OCI-LY1 (cell line): ENCODE results near the gene SPINK9.

Experiments used
- H2AFZ ChIP-seq: fragments of 200-600 bp; sonication (generic), shearing (Covaris generic); 2 replicates; pipeline ENCODE4 v1.6.0; 2014; ENCODE audit warnings: antibody characterized with exemption, mild to moderate bottlenecking, low read length
- H3F3A ChIP-seq: fragments of 200-600 bp; sonication (generic), shearing (Covaris generic); 2 replicates; pipeline ENCODE4 v1.6.0; 2014; ENCODE audit warnings: mild to moderate bottlenecking, antibody characterized with exemption, low read length, moderate library complexity; ENCODE audit not compliant: insufficient read depth
- H3K27ac ChIP-seq: fragments of 200-600 bp; sonication (generic); 2 replicates; pipeline ENCODE4 v1.5.1; 2014; ENCODE audit warnings: low read length, mixed run types, mild to moderate bottlenecking, low read depth; ENCODE audit not compliant: poor library complexity, severe bottlenecking
- H3K27me3 ChIP-seq: fragments of 200-600 bp; sonication (generic); 2 replicates; pipeline ENCODE4 v1.6.0; 2014; ENCODE audit warnings: antibody characterized with exemption, mild to moderate bottlenecking, low read length, moderate library complexity; ENCODE audit not compliant: insufficient read depth
- H3K36me3 ChIP-seq: fragments of 200-600 bp; sonication (generic); 2 replicates; pipeline ENCODE4 v1.6.1; 2014; ENCODE audit warnings: mild to moderate bottlenecking, antibody characterized with exemption, low read length, moderate library complexity, mixed read lengths; ENCODE audit not compliant: insufficient read depth
- H3K4me1 ChIP-seq: fragments of 200-600 bp; sonication (generic); 2 replicates; pipeline ENCODE4 v1.5.1; 2014; ENCODE audit warnings: mild to moderate bottlenecking, low read length, moderate library complexity; ENCODE audit not compliant: insufficient read depth, severe bottlenecking
- H3K4me2 ChIP-seq: fragments of 200-600 bp; sonication (generic), shearing (Covaris generic); 2 replicates; pipeline ENCODE4 v1.6.1; 2014; ENCODE audit warnings: low read length
- H3K4me3 ChIP-seq: fragments of 200-600 bp; sonication (generic); 2 replicates; pipeline ENCODE4 v1.5.1; 2014; ENCODE audit warnings: low read length, low read depth, mild to moderate bottlenecking, mixed read lengths; ENCODE audit not compliant: poor library complexity, severe bottlenecking
- H3K79me2 ChIP-seq: fragments of 200-600 bp; shearing (Covaris generic); 2 replicates; pipeline ENCODE4 v1.6.1; 2016; ENCODE audit warnings: mixed run types, low read length, mixed read lengths; ENCODE audit not compliant: insufficient read depth
- H3K9ac ChIP-seq: fragments of 200-600 bp; sonication (generic), shearing (Covaris generic); 2 replicates; pipeline ENCODE4 v1.6.1; 2014; ENCODE audit warnings: mild to moderate bottlenecking, low read length, mixed read lengths
- H3K9me2 ChIP-seq: fragments of 200-600 bp; sonication (generic), shearing (Covaris generic); 2 replicates; pipeline ENCODE4 v1.6.1; 2014; ENCODE audit warnings: low read depth, mild to moderate bottlenecking, low read length, mixed read lengths
- H3K9me3 ChIP-seq: fragments of 200-600 bp; shearing (Covaris generic); 2 replicates; pipeline ENCODE4 v1.6.1; 2014; ENCODE audit warnings: low read length, mixed read lengths
- H4K20me1 ChIP-seq: fragments of 200-600 bp; sonication (generic), shearing (Covaris generic); 2 replicates; pipeline ENCODE4 v1.6.0; 2016; ENCODE audit warnings: mild to moderate bottlenecking, low read length; ENCODE audit not compliant: insufficient read depth
- CTCF ChIP-seq: fragments of 200-600 bp; sonication (generic), shearing (Covaris generic); IDR thresholded peaks from 2 replicates; pipeline ENCODE4 v1.5.1; 2017; ENCODE audit warnings: mild to moderate bottlenecking, antibody characterized with exemption, low read length, moderate library complexity, mixed read lengths
- EZH2 ChIP-seq: fragments of 200-600 bp; sonication (generic), shearing (Covaris generic); IDR thresholded peaks from 2 replicates; pipeline ENCODE4 v1.8.0; 2017; ENCODE audit warnings: borderline replicate concordance, mixed run types, mild to moderate bottlenecking, antibody characterized with exemption, low read length, moderate library complexity, mixed read lengths

SPINK9 gene

GRCh38 chr5:148384380-148384737, 49.0 kb downstream of the SPINK9 start:
- no peaks in the 10 kb centered on the region for H3K27me3 ChIP-seq
- peaks cover 22% of the 10 kb centered on the region; the same call in 1 of the 2 replicates for H3K36me3 ChIP-seq
- H2AFZ ChIP-seq = no peak overlapping the region
- TF ChIP-seq CTCF (no peak), EZH2 (no peak)
- no peaks in the 10 kb centered on the region for H3K9me3 ChIP-seq
- no peaks in the 10 kb centered on the region for H3F3A ChIP-seq
- H3K27ac ChIP-seq = peak overlapping the region; percentile 34
- H3K4me1 ChIP-seq = peaks cover 31% of the 10 kb centered on the region
- no peaks in the 10 kb centered on the region for H4K20me1 ChIP-seq
- H3K9ac ChIP-seq = peak overlapping the region; percentile 83
- H3K79me2 ChIP-seq = peaks cover 41% of the 10 kb centered on the region
- H3K9me2 ChIP-seq = no peaks in the 10 kb centered on the region
- peak overlapping the region; percentile 95 for H3K4me2 ChIP-seq
- peak overlapping the region; percentile 85 for H3K4me3 ChIP-seq

- H3K9ac ChIP-seq = peak overlapping the region; percentile 83; the same call in 1 of the 2 replicates
- TF ChIP-seq EZH2 = no peak
- no peak for TF ChIP-seq CTCF
- H3K4me2 ChIP-seq = peak overlapping the region; percentile 95
- peak overlapping the region; percentile 85 for H3K4me3 ChIP-seq
- H3K9me2 ChIP-seq = no peaks in the 10 kb centered on the region
- H4K20me1 ChIP-seq = no peaks in the 10 kb centered on the region
- no peak overlapping the region for H2AFZ ChIP-seq
- no peaks in the 10 kb centered on the region for H3K9me3 ChIP-seq
- no peaks in the 10 kb centered on the region for H3K27me3 ChIP-seq
- no peaks in the 10 kb centered on the region for H3F3A ChIP-seq
- no peak overlapping the region for H3K27ac ChIP-seq
- peaks cover 31% of the 10 kb centered on the region for H3K4me1 ChIP-seq
- peaks cover 44% of the 10 kb centered on the region for H3K79me2 ChIP-seq
- H3K36me3 ChIP-seq = peaks cover 22% of the 10 kb centered on the region; the same call in 1 of the 2 replicates
Measured at GRCh38 chr5:148385094-148385493, 49.7 kb downstream of the SPINK9 start.

GRCh38 chr5:148386041-148386440, 50.7 kb downstream of the SPINK9 start:
- no peak overlapping the region for H2AFZ ChIP-seq
- H3K4me3 ChIP-seq = no peak overlapping the region
- H4K20me1 ChIP-seq = no peaks in the 10 kb centered on the region
- H3K4me1 ChIP-seq = peaks cover 31% of the 10 kb centered on the region
- H3K27me3 ChIP-seq = no peaks in the 10 kb centered on the region
- H3K36me3 ChIP-seq = peaks cover 22% of the 10 kb centered on the region; the same call in 1 of the 2 replicates
- H3K9ac ChIP-seq = no peak overlapping the region
- no peak overlapping the region for H3K4me2 ChIP-seq
- no peaks in the 10 kb centered on the region for H3F3A ChIP-seq
- TF ChIP-seq CTCF (no peak), EZH2 (no peak)
- no peaks in the 10 kb centered on the region for H3K9me2 ChIP-seq
- peaks cover 53% of the 10 kb centered on the region for H3K79me2 ChIP-seq
- H3K9me3 ChIP-seq = no peaks in the 10 kb centered on the region
- no peak overlapping the region for H3K27ac ChIP-seq
